ENCODE measurements around the gene PRPF18.

Gene PRPF18

DNA sequence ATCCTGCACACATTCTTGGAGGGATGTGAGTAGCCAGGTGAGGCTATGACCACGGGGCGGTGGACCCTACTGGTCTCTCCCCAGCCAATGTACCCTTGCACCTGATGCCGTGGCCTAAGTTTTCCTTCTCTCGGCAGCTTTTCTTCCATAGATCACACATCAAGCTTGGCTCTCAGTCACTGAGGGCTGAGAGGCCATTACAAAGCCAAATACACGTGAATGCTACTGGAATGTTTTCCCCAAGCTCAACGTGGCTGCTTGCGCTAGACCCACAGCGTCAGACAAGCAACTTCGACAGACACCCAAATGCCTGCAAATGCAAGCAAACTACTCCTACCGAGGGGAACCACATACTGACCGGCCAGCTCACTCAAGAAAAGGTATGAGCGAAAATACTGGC lies 83.1 kb downstream of the PRPF18 start:
- no peak for DNase-seq

DNA sequence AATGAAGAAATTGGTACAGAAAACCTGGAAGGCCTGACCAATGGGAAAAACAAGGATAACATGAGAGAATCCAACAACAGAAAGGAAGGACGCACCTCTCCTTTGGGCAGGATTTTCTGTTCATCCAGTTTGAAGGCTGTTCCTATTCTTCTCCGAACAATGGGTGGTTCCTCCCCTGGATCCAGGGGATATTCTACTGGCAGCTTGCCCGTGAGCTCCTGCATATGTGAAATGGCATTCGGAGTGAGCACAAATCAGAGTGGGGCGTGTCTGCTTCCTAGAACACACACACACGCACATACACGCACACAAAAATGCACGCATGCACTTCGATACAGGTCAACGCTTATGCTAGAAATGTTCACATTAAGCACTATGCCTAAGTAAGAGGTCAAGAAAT lies 83.5 kb downstream of the PRPF18 start:
- DNase-seq, result no peak

DNA sequence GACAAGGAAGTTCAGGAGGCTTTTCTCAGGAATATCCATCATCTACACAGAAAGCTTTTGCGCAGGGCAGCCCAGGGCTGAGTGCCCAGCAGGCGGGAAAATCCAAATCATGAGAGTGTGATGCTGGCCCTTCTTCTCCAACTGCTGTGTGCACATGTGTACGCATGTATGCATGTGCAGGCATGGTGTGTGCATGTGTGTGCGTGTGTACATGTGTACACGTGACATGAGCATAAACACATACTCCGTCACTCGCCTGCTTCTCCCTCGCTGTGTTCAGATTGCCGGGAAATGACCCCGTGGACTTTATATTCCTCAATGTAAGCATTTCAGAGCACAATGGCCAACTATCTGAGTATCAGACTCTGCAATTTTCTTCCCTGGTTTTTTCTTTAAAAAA lies 85.1 kb downstream of the PRPF18 start:
- DNase-seq, result no peak

DNA sequence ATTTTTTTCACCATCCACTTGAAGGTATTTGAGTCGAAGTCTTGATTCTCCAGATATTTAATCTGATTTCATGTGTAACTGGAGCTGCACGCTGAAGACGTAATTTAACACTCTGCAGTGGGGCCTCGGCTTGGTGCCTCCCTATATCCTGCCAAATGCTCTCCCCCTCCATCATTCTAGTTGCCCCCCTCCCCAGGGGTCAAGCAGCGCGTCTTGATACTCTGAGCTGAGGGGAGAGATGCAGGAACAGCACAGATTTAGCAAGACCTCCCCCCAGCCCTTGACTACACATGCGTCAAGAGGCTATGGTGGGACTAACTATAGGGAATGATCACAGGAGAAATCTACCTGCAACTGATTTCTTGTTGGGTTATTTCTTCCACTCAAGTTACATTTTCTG lies 85.8 kb downstream of the PRPF18 start:
- DNase-seq, result no peak

DNA sequence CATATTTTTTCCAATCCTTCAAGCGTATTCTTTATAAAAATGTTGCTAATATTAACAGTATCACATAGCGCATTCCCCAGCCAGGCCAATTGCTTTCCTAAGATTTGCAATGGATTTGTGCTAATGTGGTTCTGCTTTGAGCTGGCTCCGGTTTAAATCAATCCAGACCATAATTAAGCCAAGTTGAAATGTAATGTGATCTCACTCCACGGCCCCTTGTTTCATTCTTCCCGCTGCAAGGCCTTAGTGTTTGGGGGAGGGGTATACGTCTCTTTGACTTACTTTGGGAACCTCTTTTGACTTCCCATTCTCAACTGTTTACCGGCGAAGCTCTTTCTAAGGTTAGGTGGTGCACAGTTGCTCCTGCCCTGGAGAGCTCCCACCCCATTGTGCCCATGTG lies 86.4 kb downstream of the PRPF18 start:
- DNase-seq, result no peak

DNA sequence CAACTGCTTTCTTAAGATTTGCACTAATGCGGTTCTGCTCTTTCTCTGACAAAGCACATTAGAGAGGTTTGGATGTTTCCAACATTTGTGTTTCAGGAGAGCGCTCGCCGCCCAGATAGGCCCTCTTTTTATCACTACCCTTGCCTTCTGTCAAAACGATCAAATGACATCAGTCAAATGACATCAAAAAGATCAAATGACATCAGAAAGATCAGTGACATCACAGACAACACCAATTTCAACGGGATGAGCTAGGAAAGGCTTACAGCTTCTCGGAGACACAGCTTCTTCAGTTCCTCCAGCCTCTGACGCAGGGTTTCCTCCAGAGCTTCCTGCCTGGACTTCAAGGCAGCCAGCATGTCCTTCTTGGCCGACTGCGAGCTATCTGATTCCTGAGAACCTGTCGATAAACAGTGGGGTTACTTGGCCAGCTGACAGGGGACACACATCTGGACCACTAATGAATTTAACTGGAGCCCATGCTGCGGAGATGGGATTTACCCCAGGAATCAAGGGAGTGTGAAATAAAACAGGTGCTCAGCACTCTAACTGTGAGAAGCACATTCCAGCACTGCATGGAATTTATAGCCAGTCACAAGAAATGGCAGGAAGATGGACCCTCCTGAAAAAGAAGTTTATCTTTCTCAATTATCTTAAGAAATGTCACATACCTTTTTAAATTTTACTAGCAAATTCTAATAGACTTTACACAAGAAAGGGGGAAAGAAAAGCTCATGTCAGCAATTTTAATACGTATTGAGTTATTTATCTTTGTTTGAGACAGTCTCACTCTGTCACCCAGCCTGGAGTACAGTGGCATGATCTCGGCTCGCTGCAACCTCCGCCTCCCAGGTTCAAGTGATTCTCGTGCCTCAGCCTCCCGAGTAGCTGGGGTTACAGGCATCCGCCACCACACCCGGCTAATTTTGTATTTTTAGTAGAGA lies 88.2 kb downstream of the PRPF18 start:
- DNase-seq, result no peak

DNA sequence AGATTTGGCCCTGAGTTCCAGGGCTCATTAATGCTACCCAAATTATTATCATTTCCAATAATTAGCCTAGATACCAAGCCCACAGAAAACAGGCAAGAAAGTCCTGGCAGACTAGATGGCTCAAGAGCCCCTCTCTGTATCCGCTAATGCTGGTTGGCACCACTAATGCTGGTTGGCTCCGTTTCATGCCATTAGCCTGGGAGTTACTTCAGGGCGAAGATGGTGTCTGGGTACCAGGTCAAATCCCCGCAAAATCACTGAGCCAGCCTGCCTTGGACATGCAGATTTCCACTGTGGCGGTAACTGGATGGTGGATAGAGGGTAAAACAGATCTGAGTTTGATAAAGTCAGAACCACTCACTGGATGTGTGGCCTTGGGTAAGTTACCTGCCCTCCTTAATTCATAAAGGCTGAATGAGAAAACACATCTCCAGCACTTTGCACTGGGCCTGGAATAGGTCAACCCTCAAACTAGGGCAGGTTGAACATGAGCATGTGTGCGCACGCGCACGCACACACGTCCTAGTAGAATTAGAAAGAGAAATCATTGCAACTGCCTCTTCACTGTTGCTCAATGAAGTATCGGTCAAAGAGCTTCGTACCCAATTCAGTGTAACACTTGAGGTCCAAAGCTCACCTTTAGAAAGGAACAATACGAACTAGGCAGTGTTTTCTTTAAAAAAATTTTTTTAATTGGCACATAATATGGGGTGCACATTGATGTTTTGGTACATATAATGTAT lies 91.5 kb downstream of the PRPF18 start:
- DNase-seq, result no peak

Measured in T-helper 2 cell (primary cell).